IMR-90 (cell line): ENCODE results near the gene AOX1. TPM values are rescaled to one million over a fixed set of nuclear protein-coding genes. Genes with fewer than 3 reads are reported as not detected.

Source experiments
- ATAC-seq: fragments of 200-7000 bp; cut with Tn5 transposase; 2 replicates; pipeline ENCODE4 v1.9.1; 2020; ENCODE audit warnings: low read depth, mild to moderate bottlenecking, moderate library complexity
- BruUV-seq: library from RNA; stranded (reverse); fragments of 400-500 nt; replicated peaks from 2 replicates; lab custom pipeline; 2021; lab: Mats Ljungman, UMichigan
- CTCF ChIA-PET: fragments of 300-600 bp; formaldehyde crosslinking; extraction: SDS; loops from one replicate; lab custom pipeline; 2021; ENCODE audit warnings: antibody characterized with exemption; lab: Yijun Ruan, JAX
- POLR2A ChIA-PET: fragments of 300-600 bp; sonication (Branson Sonifier 250); formaldehyde crosslinking; loops from one replicate; lab custom pipeline; 2022; ENCODE audit warnings: antibody characterized with exemption; ENCODE audit not compliant: unreplicated experiment; lab: Charles Lee
- DNase-seq: peaks from one replicate; pipeline ENCODE4 v3.0.0; 2013
- H2AFZ ChIP-seq: replicated peaks from 2 replicates; pipeline ENCODE3; 2013; ENCODE audit warnings: low read length, mild to moderate bottlenecking; ENCODE audit not compliant: poor library complexity
- H2AK5ac ChIP-seq: 2 replicates; pipeline ENCODE4 v1.6.1; 2013; ENCODE audit warnings: low read depth, low read length, inconsistent platforms
- H2AK9ac ChIP-seq: replicated peaks from 2 replicates; pipeline ENCODE3; 2013; ENCODE audit warnings: mild to moderate bottlenecking, low read depth, low read length, moderate library complexity; ENCODE audit not compliant: poor library complexity
- H2BK120ac ChIP-seq: 2 replicates; pipeline ENCODE4 v1.6.1; 2013; ENCODE audit warnings: low read depth, low read length, inconsistent platforms
- H2BK15ac ChIP-seq: 3 replicates; pipeline ENCODE4 v1.6.1; 2013; ENCODE audit warnings: low read depth, low read length, inconsistent platforms
- H2BK20ac ChIP-seq: 2 replicates; pipeline ENCODE4 v1.6.1; 2013; ENCODE audit warnings: low read depth, mild to moderate bottlenecking, inconsistent platforms, low read length, moderate library complexity
- H2BK5ac ChIP-seq: 2 replicates; pipeline ENCODE4 v1.6.1; 2013; ENCODE audit warnings: mild to moderate bottlenecking, low read depth, low read length, inconsistent platforms; ENCODE audit not compliant: poor library complexity, severe bottlenecking
- H3K14ac ChIP-seq: replicated peaks from 2 replicates; pipeline ENCODE4 v1.6.1; 2013; ENCODE audit warnings: low read depth, low read length, inconsistent platforms
- H3K18ac ChIP-seq: 2 replicates; pipeline ENCODE4 v1.6.1; 2013; ENCODE audit warnings: low read depth, low read length, control low read depth
- H3K23ac ChIP-seq: 2 replicates; pipeline ENCODE4 v1.6.1; 2013; ENCODE audit warnings: low read depth, low read length, inconsistent platforms
- H3K27ac ChIP-seq: 2 replicates; pipeline ENCODE4 v1.5.1; 2013; ENCODE audit warnings: mild to moderate bottlenecking, control low read depth, low read length; ENCODE audit not compliant: insufficient read depth
- H3K27me3 ChIP-seq: 2 replicates; pipeline ENCODE4 v1.6.1; 2013; ENCODE audit warnings: low read length; ENCODE audit not compliant: control insufficient read depth, insufficient read depth
- H3K36me3 ChIP-seq: 2 replicates; pipeline ENCODE4 v1.6.1; 2013; ENCODE audit warnings: low read length, mixed read lengths; ENCODE audit not compliant: control insufficient read depth, insufficient read depth
- H3K4ac ChIP-seq: 2 replicates; pipeline ENCODE4 v1.6.1; 2013; ENCODE audit warnings: low read depth, low read length, inconsistent platforms
- H3K4me1 ChIP-seq: 2 replicates; pipeline ENCODE4 v1.6.1; 2013; ENCODE audit warnings: low read length, mixed read lengths; ENCODE audit not compliant: control insufficient read depth, insufficient read depth
- H3K4me2 ChIP-seq: 2 replicates; pipeline ENCODE4 v1.6.1; 2013; ENCODE audit warnings: low read depth, mild to moderate bottlenecking, control low read depth, low read length, moderate library complexity
- H3K4me3 ChIP-seq: 2 replicates; pipeline ENCODE4 v1.5.1; 2013; ENCODE audit warnings: low read depth, mild to moderate bottlenecking, control low read depth, low read length, moderate library complexity; ENCODE audit not compliant: insufficient read depth
- H3K56ac ChIP-seq: 2 replicates; pipeline ENCODE4 v1.6.1; 2013; ENCODE audit warnings: low read length, inconsistent platforms; ENCODE audit not compliant: insufficient read depth; ENCODE audit errors: extremely low read depth
- H3K79me1 ChIP-seq, 2 experiments: 2 replicates each; pipeline ENCODE4 v1.6.1; 2013; ENCODE audit warnings: low read length in 2 of 2, inconsistent platforms in 1 of 2, low read depth in 1 of 2
- H3K9ac ChIP-seq: 2 replicates; pipeline ENCODE4 v1.6.1; 2013; ENCODE audit warnings: low read depth, low read length, control low read depth
- H3K9me1 ChIP-seq: 2 replicates; pipeline ENCODE4 v1.6.1; 2013; ENCODE audit warnings: low read length, inconsistent platforms; ENCODE audit not compliant: insufficient read depth
- H3K9me3 ChIP-seq: 2 replicates; pipeline ENCODE4 v1.6.1; 2013; ENCODE audit warnings: low read length; ENCODE audit not compliant: control insufficient read depth, insufficient read depth
- H4K20me1 ChIP-seq: 2 replicates; pipeline ENCODE4 v1.6.1; 2013; ENCODE audit warnings: low read length, inconsistent platforms; ENCODE audit not compliant: insufficient read depth
- H4K5ac ChIP-seq: 2 replicates; pipeline ENCODE4 v1.6.1; 2013; ENCODE audit warnings: mild to moderate bottlenecking, low read depth, low read length, control low read depth
- H4K8ac ChIP-seq, 2 experiments: 2 replicates each; pipeline ENCODE4 v1.6.1; 2013; ENCODE audit warnings: low read depth in 2 of 2, low read length in 2 of 2, control low read depth in 1 of 2, inconsistent platforms in 1 of 2
- H4K91ac ChIP-seq: 2 replicates; pipeline ENCODE4 v1.6.1; 2013; ENCODE audit warnings: low read depth, low read length, inconsistent platforms; ENCODE audit not compliant: insufficient read depth
- BHLHE40 ChIP-seq: fragments of 150-350 bp; IDR thresholded peaks from 2 replicates; pipeline ENCODE4 v1.6.1; 2016; ENCODE audit warnings: mild to moderate bottlenecking, low read depth, low read length
- CEBPB ChIP-seq: IDR thresholded peaks from 2 replicates; pipeline ENCODE4 v1.6.1; 2012; ENCODE audit warnings: low read depth, low read length, improper control_type of control experiment
- CHD1 ChIP-seq: IDR thresholded peaks from 2 replicates; pipeline ENCODE4 v1.6.1; 2012; ENCODE audit warnings: low read depth, low read length, improper control_type of control experiment
- FOS ChIP-seq: fragments of 150-350 bp; IDR thresholded peaks from 2 replicates; pipeline ENCODE4 v1.6.1; 2016; ENCODE audit warnings: low read depth, low read length
- POLR2A ChIP-seq: IDR thresholded peaks from 2 replicates; pipeline ENCODE4 v1.6.1; 2012; ENCODE audit warnings: mild to moderate bottlenecking, low read depth, low read length
- RAD21 ChIP-seq: IDR thresholded peaks from 2 replicates; pipeline ENCODE4 v1.6.1; 2012; ENCODE audit warnings: low read length, improper control_type of control experiment
- RCOR1 ChIP-seq: IDR thresholded peaks from 2 replicates; pipeline ENCODE4 v1.6.1; 2012; ENCODE audit warnings: mild to moderate bottlenecking, low read length, improper control_type of control experiment; ENCODE audit not compliant: insufficient replicate concordance
- RFX5 ChIP-seq: IDR thresholded peaks from 2 replicates; pipeline ENCODE4 v1.8.0; 2012; ENCODE audit warnings: low read depth, mild to moderate bottlenecking, low read length, moderate library complexity
- SMC3 ChIP-seq: fragments of 150-350 bp; IDR thresholded peaks from 2 replicates; pipeline ENCODE4 v1.6.1; 2016; ENCODE audit warnings: low read depth, mild to moderate bottlenecking, antibody characterized with exemption, low read length, moderate library complexity
- WGBS, 2 experiments: methylation state at CpG; one replicate each; pipeline versions ENCODE4 v1.1.5 to v1.1.7; 2013; ENCODE audit warnings: missing lambda C conversion rate in 2 of 2; ENCODE audit not compliant: insufficient read length in 1 of 2; ENCODE audit errors: extremely low coverage in 2 of 2; 5-methylcytosine and 5-hydroxymethylcytosine counted together
- dilution Hi-C: fragments of 300-500 bp; cut with HindIII; formaldehyde crosslinking; loops from one replicate; pipeline ENCODE4 v1.14.3; 2018; ENCODE audit warnings: low sequenced_read_pairs; ENCODE audit not compliant: unreplicated experiment
- in situ Hi-C: fragments of 300-500 bp; cut with MboI; formaldehyde crosslinking; loops from 3 replicates; pipeline ENCODE4 v1.14.3; 2019; ENCODE audit warnings: low sequenced_read_pairs, inconsistent platforms, mixed read lengths
- intact Hi-C: fragments of 100-400 bp; cut with micrococcal nuclease; formaldehyde crosslinking; loops from 2 replicates; pipeline ENCODE4 v1.10.0; 2022
- polyA plus RNA-seq, 3 experiments: library from polyadenylated mRNA; depleted of rRNA; stranded (reverse); fragments of >200 nt; gene quantifications; 2 replicates each; pipeline ENCODE4 v1.2.3, GENCODE V29; 2012; ENCODE audit warnings: low replicate concordance in 1 of 3
- total RNA-seq: library from RNA; depleted of rRNA; stranded (reverse); fragments of >200 nt; gene quantifications from 2 replicates; pipeline ENCODE4 v1.2.3, GENCODE V29; 2012
- TF ChIP-seq, protein P1 (sequence below): fragments of 150-350 bp; IDR thresholded peaks from 2 replicates; pipeline ENCODE4 v1.6.1; 2016; ENCODE audit warnings: low read depth, mild to moderate bottlenecking, low read length, moderate library complexity, borderline replicate concordance
- TF ChIP-seq, protein P2 (sequence below): conservative IDR thresholded peaks from 2 replicates; pipeline ENCODE4 v1.5.1; 2012; ENCODE audit warnings: mild to moderate bottlenecking, low read depth, low read length, improper control_type of control experiment

The AOX1 gene
- total and polyA plus RNA-seq, 2 of the 4 experiments (the other 2 are of a cell fraction), result 21.7 to 59.9 TPM

DNA sequence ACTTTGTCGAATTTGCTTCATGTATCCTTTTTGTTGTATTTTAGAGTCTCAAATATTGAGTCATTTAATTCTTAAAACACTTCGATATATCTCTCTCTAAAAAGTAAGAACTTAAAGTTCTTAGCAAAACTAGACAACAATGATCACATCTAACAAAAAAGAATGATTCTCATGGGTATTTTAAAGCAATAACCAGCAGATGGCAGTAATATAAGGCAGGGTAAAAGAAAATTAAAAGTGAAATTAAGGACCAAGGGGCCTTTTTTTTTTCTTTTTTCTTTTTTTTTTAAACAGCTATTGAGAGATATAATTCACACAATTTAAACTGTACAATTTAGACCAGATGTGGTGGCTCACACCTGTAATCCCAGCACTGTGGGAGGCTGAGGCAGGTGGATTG lies 9.9 kb upstream of the AOX1 start:
- no peaks in the 10 kb centered on the region for H3K9me3 ChIP-seq
- H4K5ac ChIP-seq, result no peak overlapping the region
- peaks cover 2% of the 10 kb centered on the region; the same call in 1 of the 2 replicates for H3K36me3 ChIP-seq
- no peak overlapping the region for H2BK120ac ChIP-seq
- no peak overlapping the region for H3K56ac ChIP-seq
- no peak overlapping the region for H3K18ac ChIP-seq
- CTCF ChIA-PET, result interaction anchor here (0.7 to 1.5 kb wide), 2 partner anchors 119 to 129 kb away, joined by 3 to 7 read pairs; no protein-coding TSS in a partner anchor
- H3K4me1 ChIP-seq, result no peaks in the 10 kb centered on the region
- H3K27me3 ChIP-seq, result no peaks in the 10 kb centered on the region
- H4K8ac ChIP-seq, result no peak overlapping the region
- DNase-seq (peak; percentile 30), ATAC-seq (no peak)
- no peak overlapping the region for H2BK5ac ChIP-seq
- no peak overlapping the region for H2AK9ac ChIP-seq
- H4K91ac ChIP-seq, result no peak overlapping the region
- no CpG with 5 or more reads among the region's 2 CpGs for WGBS, 2 experiments
- in situ Hi-C loops (no loop called here), dilution Hi-C loops (no loop called here), intact Hi-C loops (loop anchor here (1.0 to 10.0 kb wide), 3 partner anchors 127 to 601 kb away; no protein-coding TSS in a partner anchor)
- no peak overlapping the region for H3K23ac ChIP-seq
- no peak overlapping the region for H3K14ac ChIP-seq
- POLR2A ChIA-PET, result no interaction called here
- H2AFZ ChIP-seq, result no peak overlapping the region
- H3K9ac ChIP-seq, result no peak overlapping the region
- H2BK20ac ChIP-seq, result no peak overlapping the region
- no peak overlapping the region for H3K27ac ChIP-seq
- no peaks in the 10 kb centered on the region for H4K20me1 ChIP-seq
- no TSS peak for BruUV-seq
- H3K79me1 ChIP-seq, result peaks cover 4 to 9% of the 10 kb centered on the region in 2 experiments; a peak in 2 of 4 replicates
- H2BK15ac ChIP-seq, result no peak overlapping the region
- TF ChIP-seq, protein P1, sequence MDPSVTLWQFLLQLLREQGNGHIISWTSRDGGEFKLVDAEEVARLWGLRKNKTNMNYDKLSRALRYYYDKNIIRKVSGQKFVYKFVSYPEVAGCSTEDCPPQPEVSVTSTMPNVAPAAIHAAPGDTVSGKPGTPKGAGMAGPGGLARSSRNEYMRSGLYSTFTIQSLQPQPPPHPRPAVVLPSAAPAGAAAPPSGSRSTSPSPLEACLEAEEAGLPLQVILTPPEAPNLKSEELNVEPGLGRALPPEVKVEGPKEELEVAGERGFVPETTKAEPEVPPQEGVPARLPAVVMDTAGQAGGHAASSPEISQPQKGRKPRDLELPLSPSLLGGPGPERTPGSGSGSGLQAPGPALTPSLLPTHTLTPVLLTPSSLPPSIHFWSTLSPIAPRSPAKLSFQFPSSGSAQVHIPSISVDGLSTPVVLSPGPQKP, result no peak
- TF ChIP-seq SMC3 (peak; percentile 71), RAD21 (peak; percentile 53), RFX5 (no peak), CEBPB (no peak), FOS (no peak), RCOR1 (no peak), CHD1 (no peak), POLR2A (no peak), BHLHE40 (no peak)
- TF ChIP-seq, protein P2, sequence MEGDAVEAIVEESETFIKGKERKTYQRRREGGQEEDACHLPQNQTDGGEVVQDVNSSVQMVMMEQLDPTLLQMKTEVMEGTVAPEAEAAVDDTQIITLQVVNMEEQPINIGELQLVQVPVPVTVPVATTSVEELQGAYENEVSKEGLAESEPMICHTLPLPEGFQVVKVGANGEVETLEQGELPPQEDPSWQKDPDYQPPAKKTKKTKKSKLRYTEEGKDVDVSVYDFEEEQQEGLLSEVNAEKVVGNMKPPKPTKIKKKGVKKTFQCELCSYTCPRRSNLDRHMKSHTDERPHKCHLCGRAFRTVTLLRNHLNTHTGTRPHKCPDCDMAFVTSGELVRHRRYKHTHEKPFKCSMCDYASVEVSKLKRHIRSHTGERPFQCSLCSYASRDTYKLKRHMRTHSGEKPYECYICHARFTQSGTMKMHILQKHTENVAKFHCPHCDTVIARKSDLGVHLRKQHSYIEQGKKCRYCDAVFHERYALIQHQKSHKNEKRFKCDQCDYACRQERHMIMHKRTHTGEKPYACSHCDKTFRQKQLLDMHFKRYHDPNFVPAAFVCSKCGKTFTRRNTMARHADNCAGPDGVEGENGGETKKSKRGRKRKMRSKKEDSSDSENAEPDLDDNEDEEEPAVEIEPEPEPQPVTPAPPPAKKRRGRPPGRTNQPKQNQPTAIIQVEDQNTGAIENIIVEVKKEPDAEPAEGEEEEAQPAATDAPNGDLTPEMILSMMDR, result peak; percentile 59
- H3K4me2 ChIP-seq, result no peak overlapping the region
- no peak overlapping the region for H2AK5ac ChIP-seq
- no peak overlapping the region for H3K4me3 ChIP-seq
- H3K9me1 ChIP-seq, result no peaks in the 10 kb centered on the region
- no peak overlapping the region for H3K4ac ChIP-seq
